Liver (tissue), 9 donors: Measurements from ENCODE around the gene IFT57. TPM values are rescaled to one million over a fixed set of nuclear protein-coding genes. Genes with fewer than 3 reads are reported as not detected.

Source experiments
- DNase-seq: peaks from one replicate; pipeline ENCODE4 v3.0.0-alpha.2; 2017; ENCODE audit warnings: low spot score
- H3K27ac ChIP-seq, 2 donors: one replicate each; pipeline ENCODE4 v1.7.0; 2013; ENCODE audit warnings: inconsistent platforms in 2 of 2, low read length in 2 of 2, control low read depth in 1 of 2, low read depth in 1 of 2, mild to moderate bottlenecking in 1 of 2
- H3K27me3 ChIP-seq, 4 donors: one replicate each; pipeline versions ENCODE4 v1.6.1 to v1.7.0; 2013; ENCODE audit warnings: low read length in 3 of 4, inconsistent platforms in 1 of 4, mild to moderate bottlenecking in 1 of 4, moderate library complexity in 1 of 4; ENCODE audit not compliant: control insufficient read depth in 4 of 4, insufficient read depth in 4 of 4
- H3K36me3 ChIP-seq, 4 donors: one replicate each; pipeline versions ENCODE4 v1.6.1 to v1.7.0; 2013; ENCODE audit warnings: low read length in 3 of 4, mild to moderate bottlenecking in 3 of 4, low read depth in 1 of 4, moderate library complexity in 1 of 4; ENCODE audit not compliant: control insufficient read depth in 4 of 4, insufficient read depth in 3 of 4
- H3K4me1 ChIP-seq, 4 donors: one replicate each; pipeline versions ENCODE4 v1.6.1 to v1.7.0; 2013; ENCODE audit warnings: low read length in 3 of 4, mild to moderate bottlenecking in 3 of 4, moderate library complexity in 1 of 4; ENCODE audit not compliant: control insufficient read depth in 4 of 4, insufficient read depth in 4 of 4
- H3K4me3 ChIP-seq, 3 donors: one replicate each; pipeline versions ENCODE4 v1.6.1 to v1.7.0; 2013; ENCODE audit warnings: low read length in 3 of 3, control low read depth in 1 of 3, low read depth in 1 of 3, mild to moderate bottlenecking in 1 of 3
- H3K9ac ChIP-seq, 2 donors: one replicate each; pipeline ENCODE4 v1.7.0; 2013; ENCODE audit warnings: low read length in 2 of 2, mild to moderate bottlenecking in 2 of 2, moderate library complexity in 2 of 2, control low read depth in 1 of 2, low read depth in 1 of 2
- H3K9me3 ChIP-seq, 4 donors: one replicate each; pipeline versions ENCODE4 v1.6.1 to v1.7.0; 2013; ENCODE audit warnings: low read length in 3 of 4; ENCODE audit not compliant: control insufficient read depth in 4 of 4
- CTCF ChIP-seq: fragments of 150-350 bp; IDR thresholded peaks from 2 replicates; pipeline ENCODE4 v1.5.1; 2017; ENCODE audit warnings: improper control_type of control experiment, low read depth, low read length; ENCODE audit not compliant: missing input control
- FOXA1 ChIP-seq: IDR thresholded peaks from 2 replicates; pipeline ENCODE4 v1.6.1; 2016; ENCODE audit warnings: antibody characterized with exemption
- FOXA2 ChIP-seq: IDR thresholded peaks from 2 replicates; pipeline ENCODE4 v1.6.1; 2016; ENCODE audit warnings: antibody characterized with exemption
- GABPA ChIP-seq, 2 donors: IDR thresholded peaks in 1 of 2; conservative IDR thresholded peaks in 1 of 2; 2 replicates each; pipeline ENCODE4 v1.6.1; 2016; ENCODE audit warnings: antibody characterized with exemption in 2 of 2, mild to moderate bottlenecking in 1 of 2, moderate library complexity in 1 of 2
- HNF4A ChIP-seq, 2 donors: conservative IDR thresholded peaks; 2 replicates each; pipeline ENCODE4 v1.6.1; 2016; ENCODE audit warnings: antibody characterized with exemption in 2 of 2, mild to moderate bottlenecking in 2 of 2
- HNF4G ChIP-seq: IDR thresholded peaks from 2 replicates; pipeline ENCODE4 v1.6.1; 2016; ENCODE audit warnings: antibody characterized with exemption
- JUND ChIP-seq, 2 donors: IDR thresholded peaks; 2 replicates each; pipeline ENCODE4 v1.6.1; 2016; ENCODE audit warnings: antibody characterized with exemption in 2 of 2
- MAX ChIP-seq: IDR thresholded peaks from 2 replicates; pipeline ENCODE4 v1.6.1; 2016; ENCODE audit warnings: antibody characterized with exemption
- NR2F2 ChIP-seq: IDR thresholded peaks from 2 replicates; pipeline ENCODE4 v1.6.1; 2016; ENCODE audit warnings: antibody characterized with exemption
- RAD21 ChIP-seq, 2 donors: IDR thresholded peaks; 2 replicates each; pipeline ENCODE4 v1.6.1; 2016; ENCODE audit warnings: antibody characterized with exemption in 2 of 2, mild to moderate bottlenecking in 2 of 2
- RXRA ChIP-seq, 2 donors: IDR thresholded peaks; 2 replicates each; pipeline ENCODE4 v1.6.1; 2017 to 2018; ENCODE audit warnings: antibody characterized with exemption in 2 of 2, mild to moderate bottlenecking in 1 of 2
- SP1 ChIP-seq: IDR thresholded peaks from 2 replicates; pipeline ENCODE4 v1.6.1; 2018; ENCODE audit warnings: antibody characterized with exemption, mild to moderate bottlenecking
- TAF1 ChIP-seq: conservative IDR thresholded peaks from 2 replicates; pipeline ENCODE4 v1.6.1; 2016; ENCODE audit warnings: antibody characterized with exemption, mild to moderate bottlenecking
- YY1 ChIP-seq: IDR thresholded peaks from 2 replicates; pipeline ENCODE4 v1.6.1; 2016; ENCODE audit warnings: antibody characterized with exemption, mild to moderate bottlenecking
- ZBTB33 ChIP-seq: IDR thresholded peaks from 2 replicates; pipeline ENCODE4 v1.6.1; 2016; ENCODE audit warnings: antibody characterized with exemption
- WGBS: extraction: QIAGEN DNeasy Blood & Tissue Kit; methylation state at CpG from one replicate; pipeline ENCODE4 v1.1.7; 2013; 5-methylcytosine and 5-hydroxymethylcytosine counted together
- polyA plus RNA-seq, 2 donors: library from polyadenylated mRNA; stranded (reverse) in 1 of 2; unstranded in 1 of 2; fragments of 200-250 nt in 1 of 2; fragments of >200 nt in 1 of 2; fragmentation: Nextera tagmentation in 1 of 2; extraction: Ambion mirVana in 1 of 2; gene quantifications; one replicate each; pipeline versions ENCODE4 v1.2.1 to v1.2.3, GENCODE V29; 2013 to 2015
- total RNA-seq, 2 donors: library from RNA; depleted of rRNA; stranded (reverse); fragments of >200 nt; gene quantifications; one replicate each; pipeline ENCODE4 v1.2.3, GENCODE V29; 2014
- TF ChIP-seq, protein P1 (sequence below): IDR thresholded peaks from 2 replicates; pipeline ENCODE4 v1.6.1; 2016; ENCODE audit warnings: antibody characterized with exemption
- donor health status: healthy.
- donor health status: healthy.
- donor health status: healthy.
- donor health status: healthy.
- donor health status: healthy.

IFT57 gene
- total and polyA plus RNA-seq, 4 donors, result 5.2 to 9.2 (median 7.3) TPM

- 89% methylated on average over 2 of the region's 2 CpGs for WGBS
- Histone ChIP-seq H3K27ac (no peak overlapping the region), H3K9me3 (no peaks in the 10 kb centered on the region), H3K36me3 (no peaks in the 10 kb centered on the region), H3K9ac (no peak overlapping the region), H3K4me1 (no peaks in the 10 kb centered on the region), H3K27me3 (no peaks in the 10 kb centered on the region), H3K4me3 (no peak overlapping the region)
- TF ChIP-seq HNF4G (no peak), SP1 (no peak), FOXA2 (no peak), FOXA1 (no peak), HNF4A (conservative IDR thresholded peaks at IDR 0.05) (no peak), RXRA (IDR thresholded peaks at IDR 0.05) (no peak), JUND (IDR thresholded peaks at IDR 0.05) (no peak), MAX (no peak), RAD21 (IDR thresholded peaks at IDR 0.05) (no peak), TAF1 (no peak), ZBTB33 (no peak), GABPA (IDR thresholded peaks at IDR 0.05 in 1 of 2, conservative IDR thresholded peaks at IDR 0.05 in 1 of 2) (no peak), NR2F2 (no peak)
- TF ChIP-seq, protein P1, sequence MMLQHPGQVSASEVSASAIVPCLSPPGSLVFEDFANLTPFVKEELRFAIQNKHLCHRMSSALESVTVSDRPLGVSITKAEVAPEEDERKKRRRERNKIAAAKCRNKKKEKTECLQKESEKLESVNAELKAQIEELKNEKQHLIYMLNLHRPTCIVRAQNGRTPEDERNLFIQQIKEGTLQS, result no peak
- DNase-seq, result no peak
These were observed 51.1 kb downstream of the IFT57 start for GRCh38 chr3:108171106-108171505.

- no peak overlapping the region for H3K4me3 ChIP-seq
- DNase-seq, result no peak
- TF ChIP-seq TAF1, result no peak
- no peak for TF ChIP-seq HNF4A (conservative IDR thresholded peaks at IDR 0.05)
- TF ChIP-seq, protein P1, result no peak
- TF ChIP-seq SP1, result no peak
- no peak for TF ChIP-seq FOXA1
- no peak for TF ChIP-seq CTCF
- TF ChIP-seq YY1, result no peak
- no peak for TF ChIP-seq FOXA2
- TF ChIP-seq RXRA (IDR thresholded peaks at IDR 0.05), result no peak
- no peak for TF ChIP-seq ZBTB33
- no peak for TF ChIP-seq HNF4G
- no peak for TF ChIP-seq GABPA (IDR thresholded peaks at IDR 0.05 in 1 of 2, conservative IDR thresholded peaks at IDR 0.05 in 1 of 2)
- no peak for TF ChIP-seq RAD21 (IDR thresholded peaks at IDR 0.05)
- no peak overlapping the region for H3K27ac ChIP-seq
- no peaks in the 10 kb centered on the region for H3K9me3 ChIP-seq
- H3K36me3 ChIP-seq, result peaks cover 0 to 3% (median 1%) of the 10 kb centered on the region in 4 donors
- H3K9ac ChIP-seq, result no peak overlapping the region
- no peaks in the 10 kb centered on the region for H3K27me3 ChIP-seq
- H3K4me1 ChIP-seq, result no peaks in the 10 kb centered on the region
These were observed 57.8 kb downstream of the IFT57 start for GRCh38 chr3:108164391-108164790.
